TTC549 (cell line): ENCODE results near the gene PTGDR.

Experiments used
- FAIRE-seq: peaks from 2 replicates; lab custom pipeline; 2012; peaks lifted over from hg19 to GRCh38; lab: Jason Lieb, UNC

The PTGDR gene

GRCh38 chr14:52267501-52268278 lies at the start of gene PTGDR:
Gene PTGDR (plus strand): TSS chr14:52267698. CDS start chr14:52267815, 117 bp downstream.
- FAIRE-seq, result no peak

GRCh38 chr14:52219488-52220084 lies 47.9 kb upstream of the PTGDR start:
- no peak for FAIRE-seq

GRCh38 chr14:52220924-52221811 lies 46.3 kb upstream of the PTGDR start:
- no peak for FAIRE-seq

- FAIRE-seq, result no peak
Observed at GRCh38 chr14:52222901-52223300, 44.6 kb upstream of the PTGDR start.

GRCh38 chr14:52227619-52228222 lies 39.8 kb upstream of the PTGDR start:
- FAIRE-seq, result no peak

GRCh38 chr14:52233693-52234092 lies 33.8 kb upstream of the PTGDR start:
- no peak for FAIRE-seq

GRCh38 chr14:52235434-52235833 lies 32.1 kb upstream of the PTGDR start:
- no peak for FAIRE-seq

GRCh38 chr14:52235866-52236510 lies 31.5 kb upstream of the PTGDR start:
- FAIRE-seq, result no peak

GRCh38 chr14:52238682-52239081 lies 28.8 kb upstream of the PTGDR start:
- FAIRE-seq, result no peak

- FAIRE-seq, result no peak
Observed at GRCh38 chr14:52240623-52241022, 26.9 kb upstream of the PTGDR start.

- no peak for FAIRE-seq
Observed at GRCh38 chr14:52241087-52241793, 26.3 kb upstream of the PTGDR start.

- FAIRE-seq, result no peak
Observed at GRCh38 chr14:52244328-52244727, 23.2 kb upstream of the PTGDR start.

- FAIRE-seq, result no peak
Observed at GRCh38 chr14:52244997-52245396, 22.5 kb upstream of the PTGDR start.

- FAIRE-seq, result no peak
Observed at GRCh38 chr14:52248057-52248456, 19.4 kb upstream of the PTGDR start.

GRCh38 chr14:52251724-52252123 lies 15.8 kb upstream of the PTGDR start:
- FAIRE-seq, result no peak

- no peak for FAIRE-seq
Observed at GRCh38 chr14:52253503-52253902, 14.0 kb upstream of the PTGDR start.

- FAIRE-seq, result no peak
Observed at GRCh38 chr14:52254086-52254485, 13.4 kb upstream of the PTGDR start.

- FAIRE-seq, result no peak
Observed at GRCh38 chr14:52258783-52259182, 8.7 kb upstream of the PTGDR start.

- FAIRE-seq, result no peak
Observed at GRCh38 chr14:52259434-52259833, 8.1 kb upstream of the PTGDR start.

GRCh38 chr14:52262600-52262999 lies 4.9 kb upstream of the PTGDR start:
- FAIRE-seq, result no peak

GRCh38 chr14:52263190-52263589 lies 4.3 kb upstream of the PTGDR start:
- FAIRE-seq, result no peak
